HG03521 (cell line): ENCODE measurements around the gene PBOV1.
"Not testable (repeated sequence)": the region's sequence is repeated elsewhere in the genome, so short reads cannot be mapped to it uniquely, and the experiment has no call there.

Experiments
- ATAC-seq: cut with Tn5 transposase; IDR thresholded peaks from one replicate; pipeline ENCODE4 v1.9.1; 2021; ENCODE audit warnings: mild to moderate bottlenecking, moderate library complexity; ENCODE audit not compliant: unreplicated experiment

The PBOV1 gene

DNA sequence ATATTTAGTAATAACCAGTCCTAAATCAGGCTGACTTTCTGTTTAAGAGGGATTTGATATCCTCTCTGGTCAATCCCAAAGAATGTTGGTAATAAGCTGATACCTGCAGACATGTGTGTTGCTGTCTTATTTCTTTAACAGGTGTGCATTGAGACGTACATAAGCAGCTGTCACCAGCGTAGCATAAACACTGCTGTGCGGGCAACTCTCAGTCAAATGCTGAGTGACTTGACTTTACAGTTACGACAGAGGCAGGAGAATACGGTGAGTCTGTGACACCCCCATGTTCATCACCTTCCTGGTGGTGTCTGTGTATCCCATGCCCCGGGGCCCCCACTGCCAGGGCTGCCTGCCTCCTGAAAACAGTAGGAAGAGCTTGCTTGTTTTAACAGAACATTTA lies 20.1 kb upstream of the PBOV1 start:
- ATAC-seq, result no peak

DNA sequence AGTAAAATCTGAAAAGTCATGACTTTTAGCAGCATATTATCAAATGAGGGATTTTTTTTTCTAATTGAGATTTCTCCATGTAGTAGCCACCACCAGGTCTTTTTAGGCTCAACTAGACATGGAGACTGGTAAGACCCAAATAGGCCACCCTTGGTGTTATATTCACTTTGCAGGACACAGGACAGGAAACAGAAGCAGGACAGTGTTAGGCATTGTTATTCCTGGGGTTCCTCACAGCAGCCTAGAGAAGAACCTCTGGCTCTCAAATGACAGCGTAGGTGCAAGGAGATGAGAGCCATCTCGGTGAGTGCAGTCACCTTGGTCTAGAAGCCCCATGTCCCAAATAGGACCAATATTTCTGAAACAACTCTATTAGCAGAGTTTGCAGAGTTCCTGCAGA lies 19.2 kb upstream of the PBOV1 start:
- no peak for ATAC-seq

DNA sequence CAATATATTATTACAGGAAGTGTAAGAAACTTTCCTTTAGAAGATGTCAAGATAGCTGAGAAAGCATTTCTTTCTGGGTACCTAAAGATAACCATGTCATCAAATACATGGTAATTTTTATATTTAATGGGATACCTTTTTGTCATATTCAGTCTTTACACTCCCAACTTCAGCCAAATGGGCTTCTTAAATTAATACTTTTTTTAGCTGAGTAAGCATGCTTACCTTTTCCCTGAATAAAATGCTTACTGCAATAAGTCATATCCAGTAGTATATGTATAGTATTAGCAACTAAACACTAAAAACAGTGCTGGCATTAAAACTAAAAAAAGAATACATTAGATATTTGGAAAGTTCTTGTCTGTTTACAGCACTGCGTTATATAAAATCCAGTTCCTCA lies 17.4 kb upstream of the PBOV1 start:
- no peak for ATAC-seq

DNA sequence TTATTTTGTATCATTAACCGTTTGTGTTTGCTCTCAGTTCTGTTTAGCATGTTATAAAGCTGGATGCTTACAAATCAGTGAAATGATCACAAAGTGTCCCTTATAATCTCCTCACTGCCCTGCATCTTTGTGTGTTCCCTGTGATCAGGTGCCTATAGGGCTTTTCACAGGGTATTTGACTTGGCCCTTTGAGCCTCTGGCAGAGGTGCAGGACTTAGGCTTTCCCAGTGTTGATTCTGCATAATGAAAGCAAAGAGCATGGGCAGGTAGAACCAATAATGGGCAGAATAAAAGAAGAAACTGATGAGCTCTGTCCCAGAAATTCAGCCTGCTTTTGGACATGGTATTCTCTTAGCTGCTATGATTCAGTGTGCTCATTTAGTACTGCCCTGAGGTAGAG lies 16.9 kb upstream of the PBOV1 start:
- ATAC-seq, result no peak

DNA sequence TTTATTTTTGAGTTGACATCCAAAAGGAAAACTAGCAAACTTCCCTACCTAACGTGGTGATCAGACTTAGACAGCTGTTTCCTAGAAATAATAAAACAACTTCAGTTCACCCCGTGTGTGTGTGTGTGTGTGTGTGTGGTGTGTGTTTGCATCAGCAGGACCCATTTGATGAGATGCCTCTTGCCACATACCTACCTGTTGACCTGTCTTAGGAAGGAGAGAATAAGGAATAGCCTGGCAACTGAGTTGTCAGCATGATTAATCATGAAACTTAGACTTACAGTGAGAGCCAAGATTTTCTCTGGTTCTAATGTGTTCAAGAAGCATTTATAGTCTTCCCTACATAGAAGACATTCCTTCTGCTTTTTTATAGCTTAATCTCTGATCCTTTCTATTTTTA lies 16.1 kb upstream of the PBOV1 start:
- ATAC-seq, result no peak

DNA sequence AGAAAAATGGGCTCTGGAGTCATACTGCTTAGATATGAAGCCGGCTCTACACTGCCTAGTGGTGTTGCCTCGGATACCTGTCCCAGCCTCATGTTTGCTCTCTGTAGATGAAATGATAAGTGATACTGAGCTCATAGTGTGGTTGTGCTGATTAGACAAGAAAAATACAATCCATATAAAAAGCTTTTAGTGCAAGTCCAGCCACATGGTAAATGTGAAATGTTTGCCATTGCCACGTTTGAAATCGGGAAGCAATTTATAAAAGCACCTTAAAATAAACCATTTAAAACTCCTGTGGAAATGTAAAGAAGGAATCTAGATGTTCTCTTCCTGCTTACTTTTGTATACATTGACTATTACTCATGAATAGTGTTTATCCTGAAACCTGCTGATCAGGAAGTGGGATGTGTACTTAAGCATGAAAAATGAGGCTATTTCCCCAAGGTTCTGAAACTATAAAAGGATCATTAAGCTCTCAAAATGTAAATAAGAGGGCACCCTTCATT lies 13.1 kb upstream of the PBOV1 start:
- ATAC-seq, result no peak

DNA sequence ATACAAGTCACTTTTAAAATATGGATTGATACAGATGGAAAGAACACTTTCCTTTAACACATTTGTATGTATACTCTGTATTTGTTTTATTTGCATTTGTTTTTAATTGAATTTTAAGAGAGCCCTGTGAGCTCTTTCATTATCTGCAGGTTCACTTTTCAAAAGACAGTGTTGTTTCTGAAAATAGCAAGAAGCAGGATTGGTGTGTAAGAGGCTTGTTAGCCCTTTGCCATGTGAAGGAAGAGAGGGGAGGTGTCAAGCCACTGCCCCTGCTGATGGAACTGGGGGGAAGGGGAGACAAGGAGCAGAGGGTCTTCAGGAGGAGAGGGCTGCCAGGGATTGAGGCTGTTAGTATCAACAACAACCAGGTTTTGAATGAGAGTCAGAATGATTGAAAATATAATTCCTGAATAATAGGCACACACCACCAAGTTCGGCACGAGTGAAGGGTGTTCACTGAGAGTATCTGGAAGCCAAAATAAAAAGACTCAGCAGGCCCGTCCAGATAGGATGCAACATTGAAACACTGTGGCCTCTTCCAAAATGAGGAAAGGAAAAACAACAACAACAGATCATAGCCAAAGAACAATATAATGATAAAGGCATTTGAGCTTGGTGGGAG lies 12.6 kb upstream of the PBOV1 start:
- ATAC-seq, result no peak

DNA sequence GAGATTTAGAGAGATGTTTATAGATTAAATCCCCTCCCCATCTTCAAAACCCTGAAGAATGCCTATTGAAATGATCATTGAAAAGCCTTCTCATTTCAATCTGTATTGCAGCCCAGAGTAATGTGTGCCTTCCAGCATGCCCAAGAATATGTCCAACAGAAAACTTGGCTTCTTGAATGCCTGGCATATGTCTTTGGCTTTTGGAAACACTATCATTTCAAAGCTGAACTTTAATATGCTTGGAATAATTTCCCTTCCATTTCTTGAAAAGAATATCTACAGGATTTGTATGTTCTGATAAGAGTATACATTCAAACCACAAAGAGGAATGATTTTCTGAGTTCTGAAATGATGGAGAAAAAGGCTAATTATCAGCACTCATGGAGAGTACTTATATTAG lies 11.9 kb upstream of the PBOV1 start:
- no peak for ATAC-seq

DNA sequence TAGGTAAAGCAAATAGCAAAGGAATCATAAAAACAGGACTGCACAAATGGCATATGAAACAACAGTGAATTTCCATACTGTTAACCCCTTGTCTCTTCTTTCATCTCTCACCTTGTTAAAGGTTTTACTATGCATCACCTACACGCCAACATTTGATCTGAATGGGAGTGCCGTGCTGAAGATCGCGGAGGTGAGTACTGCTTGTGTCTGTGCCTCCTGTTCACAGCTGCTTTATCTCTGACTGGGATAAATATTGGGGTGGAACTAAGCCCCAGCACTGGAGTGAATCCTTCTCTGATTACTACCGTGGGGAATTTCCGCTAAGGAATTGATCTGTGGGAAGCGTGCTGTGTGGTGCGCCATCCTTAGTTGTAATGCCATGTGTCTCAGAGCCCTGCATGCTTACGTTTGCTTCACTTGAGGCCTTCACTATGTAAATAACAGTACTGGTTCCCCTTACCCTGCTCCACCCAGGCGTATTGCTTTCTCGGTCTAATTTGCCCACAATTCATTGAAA lies 11.4 kb upstream of the PBOV1 start:
- no peak for ATAC-seq

DNA sequence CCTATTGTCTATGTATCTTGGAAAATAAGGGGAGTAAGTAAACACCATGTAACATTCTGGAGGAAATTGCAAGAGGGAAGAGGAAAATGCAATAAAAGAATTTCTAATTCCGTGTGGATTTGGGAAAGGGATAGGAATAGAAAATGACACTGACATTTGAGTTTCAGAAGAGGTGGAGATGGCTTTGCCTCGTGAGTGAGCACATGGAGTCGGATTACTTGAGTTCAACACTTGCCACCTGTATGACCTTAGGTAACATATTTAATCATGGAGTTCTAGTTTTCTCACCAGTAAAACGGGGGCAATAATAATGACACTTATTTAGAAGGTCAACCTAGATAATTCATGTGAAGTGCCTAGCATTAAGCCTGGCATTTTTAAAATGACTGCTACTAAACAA lies 10.8 kb upstream of the PBOV1 start:
- ATAC-seq, result no peak

DNA sequence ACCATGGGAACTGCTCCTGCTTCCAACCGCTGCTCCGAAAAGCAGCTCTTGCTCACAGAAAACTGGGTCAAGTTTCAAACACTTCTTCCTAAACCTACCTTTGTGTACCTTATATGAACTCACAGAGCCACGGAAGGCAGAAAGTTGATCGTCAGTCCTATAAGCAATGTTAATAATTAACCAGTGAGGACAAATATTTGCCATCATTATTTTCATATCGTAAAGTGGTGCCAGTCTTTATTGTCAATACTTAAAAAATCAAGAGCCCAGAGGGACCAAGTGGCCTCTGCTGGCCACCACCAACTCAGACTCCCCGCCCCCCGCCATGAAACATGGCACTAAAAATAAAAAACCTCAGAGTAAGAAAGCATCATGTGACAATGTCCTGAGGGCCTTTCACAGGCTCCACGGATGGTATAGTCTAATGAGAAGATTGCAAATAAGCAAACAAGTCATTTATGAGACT lies 9.1 kb upstream of the PBOV1 start:
- ATAC-seq, result no peak

DNA sequence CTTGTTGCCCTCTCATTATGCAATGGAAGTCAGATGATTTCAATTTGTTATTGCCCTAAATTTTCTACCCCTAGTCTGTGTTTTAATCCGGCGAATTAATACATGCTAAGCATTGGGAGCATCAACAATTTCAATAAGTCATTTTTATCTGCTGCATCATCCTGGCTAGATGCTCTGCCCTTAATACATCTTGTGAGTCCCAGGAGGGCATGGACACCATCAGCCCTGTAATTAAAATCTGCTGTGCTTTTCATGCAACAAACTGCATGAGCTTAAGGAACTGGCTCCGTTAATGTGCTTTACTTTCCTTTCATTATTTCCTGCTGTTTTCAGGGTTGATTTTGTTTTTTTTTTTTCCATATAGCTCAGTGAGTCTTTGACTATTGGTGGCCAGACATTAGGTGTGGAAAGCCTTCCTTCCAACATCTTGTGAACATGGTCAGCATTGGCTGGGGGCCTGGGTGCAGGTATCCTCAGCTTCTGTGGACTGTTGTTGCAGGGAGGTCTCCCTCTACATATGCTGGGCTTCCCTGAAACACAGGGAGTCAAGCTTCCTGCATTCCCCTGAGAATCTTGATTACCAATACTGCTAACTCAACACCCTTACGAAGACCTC lies 8.5 kb upstream of the PBOV1 start:
- ATAC-seq, result no peak

DNA sequence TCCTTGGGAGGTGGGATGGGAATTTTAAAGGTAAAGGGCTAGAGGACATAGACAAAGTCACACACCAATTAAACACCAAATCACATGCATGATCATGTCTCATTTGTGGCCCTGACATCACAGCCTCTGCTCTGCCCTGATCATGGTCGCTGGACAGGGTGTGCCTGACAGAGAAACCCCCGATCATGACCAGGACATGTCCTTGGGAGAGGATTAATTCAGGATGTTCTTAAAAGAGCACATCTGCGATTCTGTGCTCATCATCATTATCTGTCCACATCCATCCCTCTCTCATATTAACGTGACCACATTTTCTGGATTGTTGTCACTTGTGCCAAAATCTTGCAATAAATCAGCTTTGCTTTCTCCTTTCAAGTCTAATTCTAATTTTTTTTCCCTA lies 7.7 kb upstream of the PBOV1 start:
- ATAC-seq, result no peak

DNA sequence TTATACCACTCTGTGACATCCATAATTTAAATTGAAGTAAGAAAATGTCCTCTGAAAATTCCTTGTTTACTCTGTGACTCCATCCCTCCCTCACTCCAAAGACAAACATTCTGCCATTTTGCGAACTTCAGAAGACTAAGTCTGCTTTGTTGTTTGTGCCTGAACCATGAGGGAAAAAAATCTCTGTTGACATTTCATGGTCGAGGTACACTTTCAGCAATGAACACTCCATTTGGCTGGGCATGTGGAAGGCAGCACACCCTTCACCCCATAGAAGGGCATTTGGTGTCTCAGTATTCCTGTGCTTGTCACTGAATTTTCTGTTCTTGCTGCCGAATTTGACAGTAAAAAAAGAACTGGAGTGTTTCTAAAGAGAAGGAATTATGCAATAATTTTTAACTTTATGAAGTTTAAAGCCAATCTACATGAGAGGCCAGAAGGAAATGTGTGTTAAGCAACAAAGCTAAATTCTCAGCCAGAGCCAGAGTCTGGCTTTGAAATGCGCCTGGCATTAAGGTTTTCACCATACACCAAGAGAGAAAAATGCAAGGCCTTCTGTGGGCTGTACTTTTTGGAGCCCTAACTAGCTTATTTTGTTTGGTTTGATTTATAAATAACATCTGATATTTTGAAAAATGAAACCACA lies 4.7 kb upstream of the PBOV1 start:
- no peak for ATAC-seq

DNA sequence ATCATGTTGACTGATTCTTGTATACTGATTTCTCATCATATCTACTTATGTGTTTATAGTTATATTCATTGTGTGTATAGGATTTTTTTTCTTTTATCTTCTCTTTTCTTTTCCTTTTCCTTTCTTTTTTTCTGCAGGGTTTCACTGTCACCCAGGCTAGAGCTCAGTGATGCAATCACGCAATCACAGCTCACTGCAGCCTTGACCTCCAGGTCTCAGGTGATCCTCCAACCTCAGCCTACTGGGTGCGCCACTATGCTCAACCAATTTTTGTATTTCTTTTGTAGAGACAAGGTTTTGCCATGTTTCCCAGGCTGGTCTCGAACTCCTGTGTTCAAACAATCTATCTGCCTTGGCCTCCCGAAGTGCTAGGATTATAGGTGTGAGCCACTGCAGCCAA lies 1.6 kb upstream of the PBOV1 start:
- ATAC-seq, result no peak

DNA sequence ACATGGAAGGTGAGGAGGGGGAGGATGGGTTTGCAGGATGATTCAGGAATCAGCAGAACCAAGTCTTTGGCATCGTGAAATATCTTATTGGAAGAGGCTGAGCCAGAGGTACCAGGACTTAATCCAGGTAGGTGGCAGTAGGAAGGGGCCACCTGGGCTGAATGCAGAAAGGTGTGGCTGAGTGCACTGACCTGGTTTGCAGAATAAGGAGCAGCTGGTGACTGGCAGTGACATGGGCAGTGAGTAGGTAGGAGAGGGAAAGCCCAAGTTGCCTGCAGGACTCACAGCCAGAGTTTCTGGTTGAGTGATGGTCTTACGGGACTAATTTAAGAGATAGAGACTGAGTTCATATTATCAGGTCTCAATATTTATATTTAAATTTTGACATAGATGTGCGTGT lies 1.1 kb upstream of the PBOV1 start:
- ATAC-seq, result no peak

DNA sequence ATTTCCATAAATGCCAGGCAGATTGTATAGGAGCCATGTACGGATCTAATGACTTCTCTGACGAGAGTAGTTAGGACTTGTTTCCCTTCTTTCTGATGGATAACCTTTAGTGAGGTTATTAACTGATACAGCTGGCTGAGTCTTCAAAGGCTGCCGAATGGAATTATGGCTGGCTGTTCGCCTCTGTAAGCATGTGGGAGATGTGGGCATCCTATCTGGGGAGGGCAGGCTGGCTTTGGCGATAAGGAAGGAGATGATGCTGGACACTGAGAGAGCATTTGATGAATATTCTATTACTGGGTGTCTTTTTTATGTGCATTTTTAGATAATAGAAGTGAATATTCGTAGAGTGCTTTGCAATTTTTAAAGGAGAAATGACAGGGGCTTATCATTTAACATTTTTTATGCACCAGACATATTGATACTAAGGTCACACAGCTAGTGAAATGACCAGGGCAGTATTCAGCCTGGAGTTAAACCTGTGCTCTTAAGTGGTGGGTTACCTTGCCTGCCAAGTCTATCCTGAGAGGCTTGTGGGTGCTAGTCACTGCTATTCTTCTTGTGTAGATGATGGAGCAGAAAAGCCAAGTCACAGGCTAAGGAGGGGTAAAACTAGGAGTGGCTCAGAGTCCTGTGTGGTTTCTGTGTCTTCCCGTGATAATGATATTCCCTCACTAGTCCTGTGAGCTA lies 3.1 kb downstream of the PBOV1 start:
- no peak for ATAC-seq

DNA sequence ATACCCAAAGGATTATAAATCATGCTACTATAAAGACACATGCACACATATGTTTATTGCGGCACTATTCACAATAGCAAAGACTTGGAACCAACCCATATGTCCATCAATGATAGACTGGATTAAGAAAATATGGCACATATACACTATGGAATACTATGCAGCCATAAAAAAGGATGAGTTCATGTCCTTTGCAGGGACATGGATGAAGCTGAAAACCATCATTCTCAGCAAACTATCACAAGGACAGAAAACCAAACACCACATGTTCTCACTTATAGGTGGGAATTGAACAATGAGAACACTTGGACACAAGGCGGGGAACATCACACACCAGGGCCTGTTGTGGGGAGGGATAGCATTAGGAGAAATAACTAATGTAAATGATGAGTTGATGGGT lies 5.8 kb downstream of the PBOV1 start:
- ATAC-seq, result not testable (repeated sequence)

DNA sequence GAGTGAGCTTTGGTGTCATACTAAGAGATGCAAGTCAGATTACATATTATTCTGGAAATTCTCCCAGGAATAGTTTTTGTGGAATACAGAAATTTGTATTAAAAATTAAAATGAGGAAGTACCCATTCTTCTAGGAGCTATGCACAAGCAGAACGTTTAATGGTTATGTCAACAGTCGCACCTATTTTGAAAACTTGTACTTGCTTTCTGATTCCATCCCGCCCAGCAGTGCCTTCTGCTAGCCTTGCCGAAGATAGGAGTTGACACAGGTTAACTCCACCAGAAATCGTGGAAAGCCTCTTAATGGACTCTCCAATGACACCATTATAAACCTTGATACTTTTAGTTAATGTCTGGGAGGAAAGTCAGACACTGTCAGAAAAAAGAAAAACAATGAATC lies 6.7 kb downstream of the PBOV1 start:
- ATAC-seq, result no peak

DNA sequence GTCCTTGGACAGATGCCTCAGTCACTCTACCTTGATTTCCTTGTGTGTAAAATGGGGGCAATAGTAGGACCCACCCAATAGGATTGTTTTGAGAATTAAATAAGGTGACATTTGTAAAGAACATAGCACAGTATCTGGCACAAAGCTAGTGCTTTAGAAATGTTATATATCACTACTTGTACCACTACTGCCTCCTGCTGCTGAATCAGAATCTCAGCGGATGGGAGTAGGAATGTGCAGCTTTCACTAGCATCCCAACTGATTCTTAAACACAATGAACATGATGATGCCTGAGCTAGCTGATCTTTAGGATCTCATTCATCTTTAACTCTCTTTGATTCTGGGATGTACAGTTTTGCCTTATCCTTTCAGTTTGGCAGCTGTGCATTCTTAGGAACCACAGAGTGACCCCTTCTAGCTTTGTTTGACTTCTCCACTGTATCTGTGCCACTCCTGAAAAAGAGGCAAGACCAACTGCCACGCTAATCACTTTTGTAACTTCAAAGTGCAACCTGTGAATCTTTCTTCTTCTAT lies 7.2 kb downstream of the PBOV1 start:
- no peak for ATAC-seq

DNA sequence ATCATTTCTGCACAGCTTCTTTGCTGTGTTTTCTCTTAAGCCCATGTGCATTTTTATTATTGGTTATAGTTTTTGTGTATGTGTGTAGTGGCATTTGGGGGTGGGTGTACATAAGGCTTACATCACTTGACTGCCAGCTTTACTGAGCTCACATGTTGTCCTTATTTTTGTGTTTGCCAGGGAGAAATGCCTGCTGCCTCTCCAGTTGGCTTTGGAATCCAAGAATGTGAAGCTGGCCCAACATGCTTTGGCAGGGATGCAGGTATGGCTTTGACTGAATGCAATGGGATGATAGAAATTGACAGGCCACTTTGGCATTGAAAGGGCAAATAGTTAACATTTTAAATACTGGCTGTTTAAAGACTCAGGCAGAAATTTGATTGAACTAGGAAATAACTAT lies 11.4 kb downstream of the PBOV1 start:
- ATAC-seq, result no peak
